HL-60 (cell line): ENCODE results near the gene TLR3.

Experiments
- DNase-seq, 2 experiments: peaks; one replicate each; pipeline ENCODE4 v3.0.0-alpha.2; 2010 to 2020; ENCODE audit warnings: low read depth in 1 of 2, low spot score in 1 of 2
- H3K27ac ChIP-seq: fragments of 250-450 bp; sonication (Bioruptor Pico); replicated peaks from 2 replicates; pipeline ENCODE4 v1.5.1; 2020; ENCODE audit warnings: mild to moderate bottlenecking, moderate library complexity
- H3K27me3 ChIP-seq: fragments of 250-450 bp; sonication (Bioruptor Pico); 2 replicates; pipeline ENCODE4 v1.5.1; 2021; ENCODE audit warnings: mild to moderate bottlenecking, moderate library complexity; ENCODE audit not compliant: insufficient read depth, poor library complexity, severe bottlenecking
- H3K4me3 ChIP-seq: replicated peaks from 2 replicates; pipeline ENCODE4 v1.5.1; 2011; ENCODE audit warnings: mild to moderate bottlenecking, control low read depth, low read length; ENCODE audit not compliant: insufficient read depth
- GABPA ChIP-seq: IDR thresholded peaks from 2 replicates; pipeline ENCODE4 v1.6.1; 2012; ENCODE audit warnings: low read depth
- POLR2AphosphoS5 ChIP-seq: IDR thresholded peaks from 2 replicates; pipeline ENCODE4 v1.6.1; 2012; ENCODE audit warnings: low read depth
- SPI1 ChIP-seq: IDR thresholded peaks from 2 replicates; pipeline ENCODE4 v1.6.1; 2012; ENCODE audit warnings: low read depth, mild to moderate bottlenecking, borderline replicate concordance
- TF ChIP-seq, protein P1 (sequence below): IDR thresholded peaks from 2 replicates; pipeline ENCODE4 v1.6.1; 2012; ENCODE audit warnings: low read depth; ENCODE audit not compliant: insufficient replicate concordance
- TF ChIP-seq, protein P2 (sequence below): IDR thresholded peaks from one replicate; pipeline ENCODE4 v1.5.1; 2011; ENCODE audit warnings: low read length, control low read depth, inconsistent platforms; ENCODE audit not compliant: insufficient read depth

Gene TLR3

DNA sequence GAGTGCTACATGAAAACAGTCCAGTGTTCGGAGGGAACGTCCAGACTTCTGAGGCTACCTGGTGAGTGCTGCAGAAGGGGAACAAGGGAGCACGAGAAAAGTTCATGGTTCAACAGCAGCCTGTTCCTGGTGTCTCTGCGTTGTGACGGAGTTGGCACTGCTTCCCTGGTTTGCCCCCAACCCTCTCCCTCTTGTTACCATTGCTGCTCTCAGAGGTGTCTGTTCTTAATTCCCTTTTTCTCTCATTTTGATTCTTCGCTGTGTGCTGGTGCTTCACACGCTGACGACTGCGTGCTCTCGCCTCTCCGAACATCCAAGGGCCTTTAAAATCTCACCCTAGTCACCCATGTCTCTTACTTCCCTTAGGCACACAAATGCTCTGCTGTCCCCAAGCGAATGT lies 34.0 kb downstream of the TLR3 start:
- H3K27ac ChIP-seq = no peak overlapping the region
- no peak for TF ChIP-seq GABPA
- TF ChIP-seq, protein P1, sequence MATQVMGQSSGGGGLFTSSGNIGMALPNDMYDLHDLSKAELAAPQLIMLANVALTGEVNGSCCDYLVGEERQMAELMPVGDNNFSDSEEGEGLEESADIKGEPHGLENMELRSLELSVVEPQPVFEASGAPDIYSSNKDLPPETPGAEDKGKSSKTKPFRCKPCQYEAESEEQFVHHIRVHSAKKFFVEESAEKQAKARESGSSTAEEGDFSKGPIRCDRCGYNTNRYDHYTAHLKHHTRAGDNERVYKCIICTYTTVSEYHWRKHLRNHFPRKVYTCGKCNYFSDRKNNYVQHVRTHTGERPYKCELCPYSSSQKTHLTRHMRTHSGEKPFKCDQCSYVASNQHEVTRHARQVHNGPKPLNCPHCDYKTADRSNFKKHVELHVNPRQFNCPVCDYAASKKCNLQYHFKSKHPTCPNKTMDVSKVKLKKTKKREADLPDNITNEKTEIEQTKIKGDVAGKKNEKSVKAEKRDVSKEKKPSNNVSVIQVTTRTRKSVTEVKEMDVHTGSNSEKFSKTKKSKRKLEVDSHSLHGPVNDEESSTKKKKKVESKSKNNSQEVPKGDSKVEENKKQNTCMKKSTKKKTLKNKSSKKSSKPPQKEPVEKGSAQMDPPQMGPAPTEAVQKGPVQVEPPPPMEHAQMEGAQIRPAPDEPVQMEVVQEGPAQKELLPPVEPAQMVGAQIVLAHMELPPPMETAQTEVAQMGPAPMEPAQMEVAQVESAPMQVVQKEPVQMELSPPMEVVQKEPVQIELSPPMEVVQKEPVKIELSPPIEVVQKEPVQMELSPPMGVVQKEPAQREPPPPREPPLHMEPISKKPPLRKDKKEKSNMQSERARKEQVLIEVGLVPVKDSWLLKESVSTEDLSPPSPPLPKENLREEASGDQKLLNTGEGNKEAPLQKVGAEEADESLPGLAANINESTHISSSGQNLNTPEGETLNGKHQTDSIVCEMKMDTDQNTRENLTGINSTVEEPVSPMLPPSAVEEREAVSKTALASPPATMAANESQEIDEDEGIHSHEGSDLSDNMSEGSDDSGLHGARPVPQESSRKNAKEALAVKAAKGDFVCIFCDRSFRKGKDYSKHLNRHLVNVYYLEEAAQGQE = no peak
- no peak for DNase-seq
- H3K27me3 ChIP-seq = peaks cover 23% of the 10 kb centered on the region
- no peak overlapping the region for H3K4me3 ChIP-seq

- TF ChIP-seq, protein P1 = no peak
- TF ChIP-seq POLR2AphosphoS5 (no peak), GABPA (no peak), SPI1 (no peak)
- TF ChIP-seq, protein P2, sequence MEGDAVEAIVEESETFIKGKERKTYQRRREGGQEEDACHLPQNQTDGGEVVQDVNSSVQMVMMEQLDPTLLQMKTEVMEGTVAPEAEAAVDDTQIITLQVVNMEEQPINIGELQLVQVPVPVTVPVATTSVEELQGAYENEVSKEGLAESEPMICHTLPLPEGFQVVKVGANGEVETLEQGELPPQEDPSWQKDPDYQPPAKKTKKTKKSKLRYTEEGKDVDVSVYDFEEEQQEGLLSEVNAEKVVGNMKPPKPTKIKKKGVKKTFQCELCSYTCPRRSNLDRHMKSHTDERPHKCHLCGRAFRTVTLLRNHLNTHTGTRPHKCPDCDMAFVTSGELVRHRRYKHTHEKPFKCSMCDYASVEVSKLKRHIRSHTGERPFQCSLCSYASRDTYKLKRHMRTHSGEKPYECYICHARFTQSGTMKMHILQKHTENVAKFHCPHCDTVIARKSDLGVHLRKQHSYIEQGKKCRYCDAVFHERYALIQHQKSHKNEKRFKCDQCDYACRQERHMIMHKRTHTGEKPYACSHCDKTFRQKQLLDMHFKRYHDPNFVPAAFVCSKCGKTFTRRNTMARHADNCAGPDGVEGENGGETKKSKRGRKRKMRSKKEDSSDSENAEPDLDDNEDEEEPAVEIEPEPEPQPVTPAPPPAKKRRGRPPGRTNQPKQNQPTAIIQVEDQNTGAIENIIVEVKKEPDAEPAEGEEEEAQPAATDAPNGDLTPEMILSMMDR = no peak
- peaks cover 25% of the 10 kb centered on the region for H3K27me3 ChIP-seq
- H3K4me3 ChIP-seq = no peak within 1 kb of the TSS
- DNase-seq = no peak
- no peak within 1 kb of the TSS for H3K27ac ChIP-seq
Observed at GRCh38 chr4:186104114-186104889, 35.3 kb downstream of the TLR3 start, which contains the start of gene FAM149A. Gene FAM149A, plus strand, starts transcription at chr4:186104704.

DNA sequence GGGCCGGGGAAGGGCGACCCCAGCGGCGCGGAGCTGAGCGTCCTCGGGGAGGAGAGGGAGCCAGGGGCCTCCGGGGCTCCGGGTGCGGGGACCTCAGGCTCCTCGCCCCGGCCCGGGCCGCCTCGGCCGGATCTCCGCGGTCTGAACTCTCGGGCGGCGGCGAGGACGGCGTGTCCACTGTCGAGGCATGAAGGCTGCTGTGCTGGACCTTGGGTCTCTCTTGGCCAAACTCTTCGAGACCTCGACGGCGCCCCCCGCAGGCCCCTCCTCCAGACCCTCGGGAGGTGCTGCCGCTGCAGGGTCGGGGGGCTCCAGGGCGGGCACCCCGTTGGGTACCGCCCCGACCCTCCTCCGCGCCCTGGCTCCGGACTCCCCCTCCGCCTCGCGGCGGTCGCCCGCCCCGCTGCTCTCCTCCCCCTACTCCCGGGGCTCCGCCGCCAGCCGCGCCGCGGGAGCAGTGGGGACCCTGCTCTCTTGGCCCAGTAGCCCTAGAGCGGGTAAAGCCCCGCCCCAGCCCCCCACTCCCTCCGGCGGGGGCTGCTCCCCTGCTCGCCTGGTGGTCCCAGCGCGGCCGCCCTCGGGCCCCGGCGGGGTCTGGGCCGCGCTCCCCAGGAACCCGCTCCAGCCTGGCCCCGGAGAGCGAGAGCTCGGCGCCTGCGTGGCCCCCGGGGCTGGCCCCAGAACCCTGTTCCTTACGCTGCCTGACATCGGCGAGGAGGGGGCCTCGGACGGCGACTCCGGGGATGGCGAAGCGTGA lies 36.1 kb downstream of the TLR3 start:
- peaks cover 25% of the 10 kb centered on the region for H3K27me3 ChIP-seq
- no peak for DNase-seq
- H3K4me3 ChIP-seq = no peak overlapping the region
- no peak overlapping the region for H3K27ac ChIP-seq
- no peak for TF ChIP-seq GABPA
- TF ChIP-seq, protein P1 = no peak
- TF ChIP-seq, protein P2 = no peak
- TF ChIP-seq POLR2AphosphoS5 = no peak
- no peak for TF ChIP-seq SPI1
